RWPE1 (cell line): ENCODE results near the gene FAM217A.

ENCODE experiments used
- CTCF ChIA-PET: fragments of 350-600 bp; sonication (Branson Sonifier 250); formaldehyde crosslinking; extraction: SDS; loops from one replicate; lab custom pipeline; 2021; lab: Yijun Ruan, JAX
- POLR2A ChIA-PET: fragments of 400-600 bp; formaldehyde crosslinking; extraction: SDS; loops from one replicate; lab custom pipeline; 2020; ENCODE audit warnings: antibody characterized with exemption; ENCODE audit not compliant: low non-redundant PET; lab: Yijun Ruan, JAX
- DNase-seq: peaks from one replicate; pipeline ENCODE4 v3.0.0; 2012; ENCODE audit warnings: low spot score
- H3K27ac ChIP-seq: fragments of 450-650 bp; 2 replicates; pipeline ENCODE4 v1.5.1; 2017
- TF ChIP-seq, protein P1 (sequence below): fragments of 450-650 bp; conservative IDR thresholded peaks from 2 replicates; pipeline ENCODE4 v1.5.1; 2017; ENCODE audit warnings: low read depth, mild to moderate bottlenecking

Gene FAM217A, protein sequence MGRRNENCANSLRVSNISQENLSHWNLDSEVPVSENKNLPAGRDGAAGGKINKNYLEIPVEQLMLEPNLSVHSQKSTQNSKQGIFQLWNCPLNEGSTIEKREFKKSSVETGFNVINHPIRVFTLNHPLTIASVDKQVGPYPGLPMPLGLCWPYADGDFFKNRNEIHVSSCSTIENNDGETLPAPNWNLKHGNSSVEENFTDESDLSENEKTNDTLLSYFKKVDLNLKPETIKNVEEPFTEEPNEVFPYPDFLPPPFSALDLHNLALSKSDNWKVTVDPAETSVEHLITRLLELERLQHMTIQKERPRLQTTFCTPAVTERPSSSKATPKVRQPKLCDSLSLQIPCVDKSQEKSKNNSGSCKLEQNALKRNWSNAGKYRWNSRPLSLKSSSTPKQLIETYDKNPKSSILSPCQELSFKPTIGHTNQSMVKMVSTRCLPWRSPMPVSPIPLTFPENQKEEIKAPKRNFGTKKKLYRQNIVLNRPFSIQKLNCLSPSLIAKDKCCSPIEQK

DNA sequence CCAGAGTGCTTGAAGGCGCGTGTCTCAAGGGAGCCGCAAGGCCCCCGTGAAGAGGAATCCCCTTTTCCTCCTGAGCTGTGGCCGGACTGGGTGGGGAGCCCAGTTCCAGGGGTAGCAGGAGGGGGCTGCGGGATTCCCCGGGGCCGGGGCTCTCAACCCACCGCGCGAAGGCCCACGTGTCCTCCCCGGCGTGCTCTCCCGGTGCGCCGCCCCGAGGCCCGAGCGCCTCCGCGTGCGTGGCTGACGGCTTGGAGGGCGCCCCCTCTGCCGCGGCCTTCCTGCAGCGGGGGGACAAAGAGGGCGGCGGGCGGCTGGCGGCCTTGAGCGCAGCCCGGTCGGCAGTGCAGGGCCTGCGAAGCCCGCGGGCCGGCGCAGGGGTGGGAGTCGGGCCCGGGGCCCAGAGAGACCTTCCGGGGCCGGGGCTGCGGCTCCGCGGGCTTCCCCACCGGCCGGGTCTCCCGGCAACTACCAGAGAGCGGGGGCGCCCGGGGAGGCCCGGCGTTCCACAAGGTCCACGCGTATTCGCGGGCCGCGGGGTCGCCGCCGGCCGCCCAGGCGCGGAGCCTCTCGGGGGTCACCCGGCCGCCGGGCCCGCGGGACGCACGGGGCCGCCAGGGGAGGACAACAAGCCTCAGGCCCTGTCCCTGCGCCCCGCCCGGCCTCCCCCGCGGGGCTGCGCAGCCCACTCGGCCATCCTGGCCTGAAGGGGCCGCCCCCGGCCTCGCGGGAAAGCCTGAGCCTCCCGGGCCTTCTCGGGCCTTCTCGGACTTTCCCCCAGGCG, at the start of gene FAM217A:
Gene FAM217A (minus strand): TSS at position 447 of the 781 bp plus-strand sequence. CDS start 1,723 bp downstream, outside the sequence.
- DNase-seq = no peak
- CTCF ChIA-PET = interaction anchor here (0.5 to 1.0 kb wide), 2 partner anchors 15 to 88 kb away, joined by 4 to 6 read pairs; no protein-coding TSS in a partner anchor
- no peak within 1 kb of the TSS for H3K27ac ChIP-seq
- TF ChIP-seq, protein P1, sequence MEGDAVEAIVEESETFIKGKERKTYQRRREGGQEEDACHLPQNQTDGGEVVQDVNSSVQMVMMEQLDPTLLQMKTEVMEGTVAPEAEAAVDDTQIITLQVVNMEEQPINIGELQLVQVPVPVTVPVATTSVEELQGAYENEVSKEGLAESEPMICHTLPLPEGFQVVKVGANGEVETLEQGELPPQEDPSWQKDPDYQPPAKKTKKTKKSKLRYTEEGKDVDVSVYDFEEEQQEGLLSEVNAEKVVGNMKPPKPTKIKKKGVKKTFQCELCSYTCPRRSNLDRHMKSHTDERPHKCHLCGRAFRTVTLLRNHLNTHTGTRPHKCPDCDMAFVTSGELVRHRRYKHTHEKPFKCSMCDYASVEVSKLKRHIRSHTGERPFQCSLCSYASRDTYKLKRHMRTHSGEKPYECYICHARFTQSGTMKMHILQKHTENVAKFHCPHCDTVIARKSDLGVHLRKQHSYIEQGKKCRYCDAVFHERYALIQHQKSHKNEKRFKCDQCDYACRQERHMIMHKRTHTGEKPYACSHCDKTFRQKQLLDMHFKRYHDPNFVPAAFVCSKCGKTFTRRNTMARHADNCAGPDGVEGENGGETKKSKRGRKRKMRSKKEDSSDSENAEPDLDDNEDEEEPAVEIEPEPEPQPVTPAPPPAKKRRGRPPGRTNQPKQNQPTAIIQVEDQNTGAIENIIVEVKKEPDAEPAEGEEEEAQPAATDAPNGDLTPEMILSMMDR = no peak
- POLR2A ChIA-PET = no interaction called here

DNA sequence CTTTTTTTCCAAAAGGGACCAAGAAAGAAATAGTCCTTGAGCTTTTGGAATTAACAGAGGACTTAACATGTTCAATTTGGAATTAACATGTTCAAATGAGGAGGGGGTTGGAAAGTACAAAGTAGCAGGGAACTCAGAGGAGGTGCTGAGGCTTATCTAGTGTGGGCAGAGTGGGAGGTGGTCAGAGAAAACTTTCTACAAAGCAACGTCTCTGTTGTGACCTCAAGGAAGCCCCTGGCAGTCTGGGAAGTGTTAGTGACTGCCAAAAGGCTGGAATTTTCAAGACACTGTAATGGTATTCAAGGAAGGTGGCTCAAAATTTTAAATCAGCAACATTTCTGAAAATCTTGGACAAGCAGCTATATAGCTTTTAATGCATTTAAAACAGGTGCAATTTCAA, 49.1 kb upstream of the FAM217A start:
- ChIA-PET POLR2A (no interaction called here), CTCF (no interaction called here)
- TF ChIP-seq, protein P1 = no peak
- no peak for DNase-seq
- H3K27ac ChIP-seq = no peak overlapping the region

DNA sequence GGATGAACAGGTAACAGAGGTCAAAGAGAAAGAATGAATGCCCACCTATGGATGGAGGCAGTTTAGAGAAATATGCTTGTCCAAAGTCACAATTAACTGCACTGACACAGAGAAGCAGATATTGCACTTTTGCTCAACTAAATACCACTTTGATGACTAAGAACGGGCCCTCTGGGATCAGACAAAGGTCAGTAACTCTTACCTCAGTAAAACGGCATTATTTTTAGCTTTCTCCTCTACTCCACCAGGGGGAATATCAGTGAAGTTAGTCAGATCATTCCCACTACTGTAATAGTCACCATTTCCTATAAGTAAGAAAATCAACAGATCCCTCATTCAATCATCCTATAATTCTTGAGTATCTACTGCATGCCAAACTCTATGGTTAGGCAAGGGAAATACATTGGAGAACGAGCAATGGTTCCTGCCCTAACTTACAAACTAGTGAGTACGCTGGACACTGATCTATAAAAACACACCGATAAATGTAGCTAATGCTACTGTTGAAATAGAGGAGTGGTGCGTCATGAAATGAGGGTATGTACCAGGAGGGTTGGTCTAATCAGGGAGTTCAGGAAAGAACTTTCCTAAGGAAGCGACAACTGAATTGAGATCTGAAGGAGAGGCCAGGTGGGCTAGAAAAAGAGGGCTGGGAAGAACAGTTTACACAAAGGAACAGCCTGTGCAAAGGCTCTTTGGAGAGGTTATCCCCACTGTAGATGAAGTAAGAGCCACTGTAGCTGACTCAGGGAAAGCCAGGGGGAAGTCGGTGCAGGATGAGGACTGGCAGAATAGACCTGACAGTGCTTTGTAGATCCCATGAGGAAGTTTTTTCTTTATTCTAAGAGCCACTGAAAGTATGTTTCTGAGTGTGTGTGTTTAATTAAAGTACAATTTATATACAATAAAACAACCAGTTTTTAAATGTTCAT, 47.3 kb upstream of the FAM217A start:
- POLR2A ChIA-PET = no interaction called here
- CTCF ChIA-PET = interaction anchor here (0.7 to 1.2 kb wide), 2 partner anchors 29 to 522 kb away, joined by 3 read pairs; no protein-coding TSS in a partner anchor

DNA sequence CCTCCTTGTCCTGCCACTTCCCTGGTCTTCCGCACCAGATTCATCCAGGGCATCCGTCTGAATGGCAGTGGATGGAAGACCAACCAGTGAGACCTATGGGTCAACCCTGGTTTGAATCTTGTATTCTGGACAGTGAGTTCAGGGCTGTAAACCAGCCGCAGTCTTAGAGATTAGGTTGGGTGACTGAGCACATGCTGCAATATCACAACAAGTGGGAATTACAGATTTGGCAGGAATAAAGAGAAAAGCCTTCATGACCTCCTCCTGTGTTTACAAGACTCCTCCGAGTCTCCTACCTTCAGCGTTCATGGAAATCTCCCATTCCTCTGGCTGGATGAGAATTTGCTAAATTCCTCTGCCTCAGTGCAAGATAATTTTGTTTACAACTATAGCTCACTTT, 46.6 kb upstream of the FAM217A start:
- DNase-seq = no peak
- TF ChIP-seq, protein P1 = no peak
- POLR2A ChIA-PET = no interaction called here
- CTCF ChIA-PET = interaction anchor here (0.7 kb wide), 1 partner anchor 522 kb away, joined by 3 read pairs; no protein-coding TSS in a partner anchor
- no peak overlapping the region for H3K27ac ChIP-seq

More for the DNA sequence above, 47.3 kb upstream of the FAM217A start:
- no peak overlapping the region for H3K27ac ChIP-seq
- peak; percentile 89 for DNase-seq
- TF ChIP-seq, protein P1 = no peak

DNA sequence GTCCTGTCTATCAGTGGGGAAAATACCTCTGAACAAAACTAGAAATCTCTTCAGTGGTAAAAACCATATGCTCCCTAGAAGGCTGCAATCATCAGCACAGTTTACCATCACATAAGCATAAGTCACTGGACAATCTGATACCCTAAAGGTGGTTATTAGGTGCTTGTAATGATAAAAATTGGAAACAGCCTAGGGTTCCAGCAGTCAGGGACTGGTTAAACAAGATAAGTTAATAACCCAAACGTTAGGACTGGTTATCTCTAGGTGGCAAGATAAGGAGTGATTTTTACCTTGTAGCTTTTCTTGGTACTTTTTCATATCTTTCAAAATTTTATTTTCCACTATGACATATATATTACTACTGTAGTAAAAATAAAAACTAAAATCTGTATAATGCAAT, 45.4 kb upstream of the FAM217A start:
- DNase-seq = no peak
- POLR2A ChIA-PET = no interaction called here
- TF ChIP-seq, protein P1 = no peak
- no peak overlapping the region for H3K27ac ChIP-seq
- CTCF ChIA-PET = interaction anchor here (0.5 kb wide), 1 partner anchor 9 kb away, joined by 3 read pairs; no protein-coding TSS in a partner anchor
